Fibroblast of skin of left quadriceps (primary cell): ENCODE measurements around the gene PITPNC1.
"Not testable (repeated sequence)": the region's sequence is repeated elsewhere in the genome, so short reads cannot be mapped to it uniquely, and the experiment has no call there.

ENCODE experiments used
- DNase-seq, 2 experiments: peaks; one replicate each; pipeline ENCODE4 v3.0.0-alpha.2; 2013; ENCODE audit warnings: low read depth in 2 of 2

Gene PITPNC1

GRCh38 chr17:67648032-67648905, 271.2 kb downstream of the PITPNC1 start:
- no peak for DNase-seq

- not testable (repeated sequence) for DNase-seq
Measured at GRCh38 chr17:67648906-67649295, 271.8 kb downstream of the PITPNC1 start.

GRCh38 chr17:67649891-67650290, 272.8 kb downstream of the PITPNC1 start:
- DNase-seq, result no peak

- DNase-seq, result not testable (repeated sequence)
Measured at GRCh38 chr17:67651218-67651579, 274.1 kb downstream of the PITPNC1 start.

GRCh38 chr17:67652433-67652832, 275.4 kb downstream of the PITPNC1 start:
- no peak for DNase-seq

GRCh38 chr17:67655478-67656148, 278.5 kb downstream of the PITPNC1 start:
- DNase-seq, result no peak

- DNase-seq, result no peak
Measured at GRCh38 chr17:67656494-67657203, 279.6 kb downstream of the PITPNC1 start.

- no peak for DNase-seq
Measured at GRCh38 chr17:67657596-67657995, 280.5 kb downstream of the PITPNC1 start.

- no peak for DNase-seq
Measured at GRCh38 chr17:67658265-67658664, 281.2 kb downstream of the PITPNC1 start.

- DNase-seq, result no peak
Measured at GRCh38 chr17:67659028-67659427, 281.9 kb downstream of the PITPNC1 start.

- DNase-seq, result no peak
Measured at GRCh38 chr17:67662712-67663111, 285.6 kb downstream of the PITPNC1 start.

- DNase-seq, result no peak
Measured at GRCh38 chr17:67663457-67663856, 286.4 kb downstream of the PITPNC1 start.

GRCh38 chr17:67666028-67666427, 288.9 kb downstream of the PITPNC1 start:
- DNase-seq, result no peak

- no peak for DNase-seq
Measured at GRCh38 chr17:67666710-67667109, 289.6 kb downstream of the PITPNC1 start.

GRCh38 chr17:67671493-67671892, 294.4 kb downstream of the PITPNC1 start:
- no peak for DNase-seq

- DNase-seq, result no peak
Measured at GRCh38 chr17:67672592-67673335, 295.7 kb downstream of the PITPNC1 start.

GRCh38 chr17:67675481-67675880, 298.4 kb downstream of the PITPNC1 start:
- no peak for DNase-seq

- DNase-seq, result no peak
Measured at GRCh38 chr17:67676305-67676704, 299.2 kb downstream of the PITPNC1 start.

GRCh38 chr17:67678414-67678813, 301.3 kb downstream of the PITPNC1 start:
- no peak for DNase-seq

GRCh38 chr17:67679225-67679624, 302.1 kb downstream of the PITPNC1 start:
- no peak for DNase-seq

GRCh38 chr17:67679721-67680120, 302.6 kb downstream of the PITPNC1 start:
- no peak for DNase-seq
